ENCODE data around the gene ADSS1. TPM values are rescaled to one million over a fixed set of nuclear protein-coding genes. Genes with fewer than 3 reads are reported as not detected.

Gene ADSS1
- total and polyA plus RNA-seq, 9 donors = 2.6 to 9.8 (median 4.1) TPM

- intact Hi-C loops (cut with DNase I) = no loop called here
- Histone ChIP-seq H3K4me3 (no peak overlapping the region), H3K9me3 (no peaks in the 10 kb centered on the region), H3K4me1 (ENCODE audit: insufficient read depth) (peaks cover 20% of the 10 kb centered on the region), H3K36me3 (no peaks in the 10 kb centered on the region), H3K27ac (peak overlapping the region in 1 of 2 donors; percentile 59), H3K27me3 (no peaks in the 10 kb centered on the region)
- peak; percentile 67 to 84 (median 79) for DNase-seq
- 30 to 33% (median 32%) methylated on average over 31 of the region's 31 CpGs for WGBS, 3 donors
- TF ChIP-seq CTCF (IDR thresholded peaks at IDR 0.05) = no peak
- TF ChIP-seq POLR2A (IDR thresholded peaks at IDR 0.05) = no peak
- no peak for TF ChIP-seq EP300 (IDR thresholded peaks at IDR 0.05)
Measured at GRCh38 chr14:104687601-104688504, 36.2 kb upstream of the ADSS1 start.

GRCh38 chr14:104688505-104689108 lies 35.4 kb upstream of the ADSS1 start:
- no peak for TF ChIP-seq EP300 (IDR thresholded peaks at IDR 0.05)
- peaks cover 20% of the 10 kb centered on the region for H3K4me1 ChIP-seq (ENCODE audit: insufficient read depth)
- H3K27ac ChIP-seq = peak overlapping the region in 1 of 2 donors; percentile 59
- DNase-seq = peak; percentile 38 to 68 (median 61)
- intact Hi-C loops (cut with DNase I) = no loop called here
- H3K9me3 ChIP-seq = no peaks in the 10 kb centered on the region
- 23 to 27% (median 25%) methylated on average over 14 to 24 of the region's 24 CpGs for WGBS, 3 donors
- H3K4me3 ChIP-seq = peak overlapping the region; percentile 57
- H3K36me3 ChIP-seq = no peaks in the 10 kb centered on the region
- H3K27me3 ChIP-seq = no peaks in the 10 kb centered on the region

GRCh38 chr14:104689109-104689880 lies 34.7 kb upstream of the ADSS1 start, which contains the start of gene INF2:
Gene INF2 (plus strand): TSS chr14:104689618. CDS start chr14:104701366, 11,748 bp downstream.
- Histone ChIP-seq H3K9me3 (no peaks in the 10 kb centered on the region), H3K27me3 (no peaks in the 10 kb centered on the region), H3K27ac (peak within 1 kb of the TSS; percentile 59 to 69), H3K36me3 (no peaks in the 10 kb centered on the region), H3K4me1 (ENCODE audit: insufficient read depth) (peaks cover 20% of the 10 kb centered on the region), H3K4me3 (peak within 1 kb of the TSS; percentile 57)
- peak; percentile 55 to 73 (median 68) for DNase-seq
- WGBS, 3 donors = 0 to 1% (median 1%) methylated on average over 31 to 75 of the region's 76 CpGs
- intact Hi-C loops (cut with DNase I) = no loop called here
- TF ChIP-seq POLR2A (IDR thresholded peaks at IDR 0.05) (no peak), CTCF (IDR thresholded peaks at IDR 0.05) (no peak), EP300 (IDR thresholded peaks at IDR 0.05) (no peak)

- no peak for TF ChIP-seq POLR2A (IDR thresholded peaks at IDR 0.05)
- TF ChIP-seq CTCF (IDR thresholded peaks at IDR 0.05) = no peak
- no peak for TF ChIP-seq EP300 (IDR thresholded peaks at IDR 0.05)
- Histone ChIP-seq H3K4me3 (peak overlapping the region; percentile 57), H3K36me3 (no peaks in the 10 kb centered on the region), H3K9me3 (no peaks in the 10 kb centered on the region), H3K4me1 (ENCODE audit: insufficient read depth) (peaks cover 20% of the 10 kb centered on the region), H3K27me3 (no peaks in the 10 kb centered on the region), H3K27ac (peak overlapping the region in 1 of 2 donors; percentile 69)
- intact Hi-C loops (cut with DNase I) = no loop called here
- 4 to 7% (median 5%) methylated on average over 37 to 50 of the region's 50 CpGs for WGBS, 3 donors
- peak in 2 of 5 donors; percentile 37 to 57 for DNase-seq
Measured at GRCh38 chr14:104689881-104690711, 33.9 kb upstream of the ADSS1 start.
